ENCODE data around the gene TIMM9. TPM values are rescaled to one million over a fixed set of nuclear protein-coding genes. Genes with fewer than 3 reads are reported as not detected.

Gene TIMM9
- total RNA-seq, result 100 to 1,000 TPM in 2 of 4 donors, 10 to 100 TPM in 2; 46.2 to 110 (median 86.8) TPM

DNA sequence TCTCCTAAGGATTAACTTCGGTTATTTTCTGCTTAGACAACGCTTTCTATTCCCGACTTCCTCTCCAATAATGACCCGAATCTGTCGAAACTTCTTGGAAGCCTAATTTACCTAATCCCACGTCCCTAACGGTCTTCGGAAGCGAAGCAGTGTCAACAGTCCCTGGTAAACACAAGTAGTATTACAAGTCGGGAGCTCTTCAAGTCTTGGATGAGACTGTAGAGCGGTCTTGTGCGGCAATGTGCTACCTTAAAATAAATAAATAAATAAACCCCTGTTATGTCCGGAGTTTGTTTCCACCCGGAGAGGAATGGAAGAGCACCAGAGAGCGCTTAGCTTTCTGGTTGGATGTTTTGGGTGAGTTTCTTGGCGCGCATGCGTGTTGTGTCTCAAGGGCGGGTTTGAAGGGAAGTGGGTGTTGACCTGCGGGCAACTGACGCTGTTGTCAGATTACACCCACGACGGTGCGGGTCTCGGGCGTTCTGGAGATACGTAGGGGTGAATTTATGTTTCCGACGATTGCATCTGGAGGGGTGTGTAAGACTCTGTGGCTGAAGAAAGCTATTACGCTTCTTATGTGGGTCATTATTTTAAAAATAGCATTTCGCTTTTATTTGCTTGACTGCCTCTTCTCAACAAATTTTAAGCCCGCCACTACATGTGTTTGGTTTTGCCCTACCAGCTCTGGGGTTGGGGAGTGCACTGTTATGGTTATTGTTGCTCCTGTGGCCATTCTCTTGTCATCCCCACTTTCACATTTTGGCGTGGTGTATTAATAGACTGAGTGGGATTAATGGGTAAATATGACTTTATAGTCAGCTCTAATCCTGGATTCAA is at the start of gene TIMM9, which contains the start of gene KIAA0586:
Gene TIMM9 (minus strand): TSS at position 251 of the 837 bp plus-strand sequence. CDS start 15,586 bp downstream, outside the sequence.
Gene KIAA0586 (plus strand): TSS at position 439 of the 837 bp plus-strand sequence. CDS start 546 bp downstream, outside the sequence.
- H3K36me3 ChIP-seq, result peaks cover 0 to 34% of the 10 kb centered on the region in 2 donors
- peak; percentile 99 for ATAC-seq
- intact Hi-C loops (cut with DNase I; ENCODE audit: low total_unique reads), result loop anchor here (2.0 to 10.0 kb wide), 3 partner anchors 129 to 223 kb away; partner anchors contain the start of genes ACTR10, ARID4A and PSMA3

DNA sequence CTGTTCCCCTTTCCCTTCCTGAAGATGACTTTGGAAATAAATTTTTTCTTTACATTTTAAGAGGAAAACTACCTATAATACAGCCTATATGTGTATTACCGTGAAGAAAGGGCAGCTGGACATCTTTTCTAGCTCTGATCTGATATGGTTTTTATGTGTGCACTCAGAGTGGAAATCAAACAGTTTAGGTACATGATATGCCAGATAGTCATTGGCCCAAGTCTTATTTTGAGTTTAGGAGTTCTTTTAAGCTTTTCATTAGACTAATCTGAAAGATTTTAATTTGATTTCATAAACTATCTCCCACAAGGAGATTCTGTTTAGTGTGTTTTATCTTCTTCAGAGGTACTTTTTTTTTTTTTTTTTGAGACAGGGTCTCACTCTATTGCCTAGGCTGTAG is 49.0 kb upstream of the TIMM9 start:
- intact Hi-C loops (cut with DNase I; ENCODE audit: low total_unique reads), result no loop called here
- ATAC-seq (no peak), DNase-seq (no peak)
- Histone ChIP-seq H3K36me3 (peaks cover 0 to 51% of the 10 kb centered on the region in 2 donors), H3K9me3 (no peaks in the 10 kb centered on the region), H3K27me3 (no peaks in the 10 kb centered on the region), H3K4me1 (no peaks in the 10 kb centered on the region), H3K27ac (no peak overlapping the region), H3K4me3 (no peak overlapping the region)
- no peak for TF ChIP-seq POLR2A (IDR thresholded peaks at IDR 0.05)
- TF ChIP-seq CTCF (IDR thresholded peaks at IDR 0.05 in 4 of 5, conservative IDR thresholded peaks at IDR 0.05 in 1 of 5), result no peak
- in situ Hi-C loops (cut with MboI; ENCODE audit: low sequenced_read_pairs in 4 of 4), result no loop called here

More for the DNA sequence above, at the start of gene TIMM9, which contains the start of gene KIAA0586:
- DNase-seq, result peak; percentile 95 to 97
- in situ Hi-C loops (cut with MboI; ENCODE audit: low sequenced_read_pairs in 4 of 4), result no loop called here
- H3K27ac ChIP-seq, result peak within 1 kb of the TSS; percentile 87 to 97 (median 91)
- H3K4me1 ChIP-seq, result peaks cover 27 to 34% of the 10 kb centered on the region in 2 donors
- H3K27me3 ChIP-seq, result no peaks in the 10 kb centered on the region
- peak; percentile 77 to 90 for TF ChIP-seq POLR2A (IDR thresholded peaks at IDR 0.05)
- TF ChIP-seq CTCF (IDR thresholded peaks at IDR 0.05 in 4 of 5, conservative IDR thresholded peaks at IDR 0.05 in 1 of 5), result peak in 2 of 5 experiments; percentile 25 to 32
- H3K4me3 ChIP-seq, result peak within 1 kb of the TSS; percentile 62 to 98 (median 84)
- H3K9me3 ChIP-seq, result no peaks in the 10 kb centered on the region

DNA sequence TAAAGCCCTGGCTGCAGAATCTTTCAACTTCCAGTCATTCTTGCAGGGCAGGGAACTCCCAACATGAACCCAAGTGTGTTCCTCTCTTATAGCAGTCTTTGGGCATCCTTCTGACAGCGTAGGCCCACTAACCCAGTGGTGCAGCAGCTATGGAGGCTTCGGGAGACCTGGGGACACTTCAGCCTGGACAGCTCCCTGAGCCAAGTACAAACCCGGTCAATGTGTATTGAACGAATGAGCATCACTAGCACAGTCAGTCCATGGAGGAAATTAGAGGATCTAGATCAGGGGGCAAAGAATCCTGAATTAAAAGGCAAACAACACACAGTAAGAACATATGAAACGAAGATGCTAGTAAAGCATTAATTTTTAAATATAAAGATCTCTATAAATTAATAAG is 42.0 kb upstream of the TIMM9 start:
- Histone ChIP-seq H3K27ac (no peak overlapping the region), H3K27me3 (no peaks in the 10 kb centered on the region), H3K9me3 (no peaks in the 10 kb centered on the region), H3K36me3 (peaks cover 0 to 69% of the 10 kb centered on the region in 2 donors), H3K4me3 (no peak overlapping the region), H3K4me1 (no peaks in the 10 kb centered on the region)
- no peak for TF ChIP-seq POLR2A (IDR thresholded peaks at IDR 0.05)
- no peak for TF ChIP-seq CTCF (IDR thresholded peaks at IDR 0.05 in 4 of 5, conservative IDR thresholded peaks at IDR 0.05 in 1 of 5)
- no peak for DNase-seq
- intact Hi-C loops (cut with DNase I; ENCODE audit: low total_unique reads), result no loop called here
- in situ Hi-C loops (cut with MboI; ENCODE audit: low sequenced_read_pairs in 4 of 4), result no loop called here
- no peak for ATAC-seq

- in situ Hi-C loops (cut with MboI; ENCODE audit: low sequenced_read_pairs in 4 of 4) (no loop called here), intact Hi-C loops (cut with DNase I; ENCODE audit: low total_unique reads) (no loop called here)
- TF ChIP-seq POLR2A (IDR thresholded peaks at IDR 0.05) (no peak), CTCF (IDR thresholded peaks at IDR 0.05 in 4 of 5, conservative IDR thresholded peaks at IDR 0.05 in 1 of 5) (no peak)
- Histone ChIP-seq H3K4me1 (no peaks in the 10 kb centered on the region), H3K36me3 (peaks cover 0 to 79% of the 10 kb centered on the region in 2 donors), H3K27ac (no peak overlapping the region), H3K27me3 (no peaks in the 10 kb centered on the region), H3K9me3 (no peaks in the 10 kb centered on the region), H3K4me3 (no peak overlapping the region)
- no peak for DNase-seq
- ATAC-seq, result no peak
Measured at GRCh38 chr14:58467575-58467974, 40.2 kb upstream of the TIMM9 start.

Data from gastrocnemius medialis (tissue), 4 donors.